K562 (cell line): Measurements from ENCODE around the gene F2RL1. TPM values are rescaled to one million over a fixed set of nuclear protein-coding genes. Genes with fewer than 3 reads are reported as not detected.

Experiments
- ATAC-seq: fragments of 200-7000 bp; cut with Tn5 transposase; 3 replicates; pipeline ENCODE4 v1.9.1; 2020; ENCODE audit warnings: moderate library complexity
- BruUV-seq: library from RNA; stranded (reverse); fragments of 400-500 nt; replicated peaks from 2 replicates; lab custom pipeline; 2021; lab: Mats Ljungman, UMichigan
- CTCF ChIA-PET: fragments of 300-600 bp; formaldehyde crosslinking; extraction: SDS; loops from one replicate; lab custom pipeline; 2021; ENCODE audit warnings: low intra/inter-chr PET ratio; lab: Yijun Ruan, JAX
- POLR2A ChIA-PET: fragments of 300-600, 350-650 bp; sonication (Branson Sonifier 250); formaldehyde crosslinking; extraction: SDS; loops from one replicate; lab custom pipeline; 2021; ENCODE audit warnings: antibody characterized with exemption, inconsistent platforms; lab: Yijun Ruan, JAX
- DNase-seq, 4 experiments: peaks; one replicate each; pipeline versions ENCODE4 v3.0.0 to v3.0.0-alpha.2; 2011 to 2018; ENCODE audit warnings: low spot score in 3 of 4, mixed read lengths in 3 of 4; ENCODE audit errors: extremely low read depth in 1 of 4
- FAIRE-seq: peaks from 2 replicates; lab custom pipeline; 2011; peaks lifted over from hg19 to GRCh38; lab: Jason Lieb, UNC
- H2AFZ ChIP-seq: 2 replicates; pipeline ENCODE4 v1.6.0; 2011; ENCODE audit warnings: low read depth, low read length, control low read depth, inconsistent platforms
- H3K27ac ChIP-seq: fragments of 200-600 bp; 3 replicates; pipeline ENCODE4 v1.8.0; 2011; ENCODE audit warnings: low read depth, mild to moderate bottlenecking, control low read depth, inconsistent platforms, low read length, moderate library complexity, mixed read lengths; ENCODE audit errors: extremely low read depth
- H3K27me3 ChIP-seq, 2 experiments: fragments of 300-600 bp in 1 of 2; 2 replicates in 1 of 2; 3 replicates in 1 of 2; pipeline versions ENCODE4 v1.6.0 to v1.8.0; 2011; ENCODE audit warnings: inconsistent platforms in 2 of 2, low read length in 2 of 2, mild to moderate bottlenecking in 1 of 2, mixed read lengths in 1 of 2, moderate library complexity in 1 of 2; ENCODE audit not compliant: control insufficient read depth in 2 of 2, insufficient read depth in 2 of 2
- H3K36me3 ChIP-seq: fragments of 300-600 bp; 3 replicates; pipeline ENCODE4 v1.8.0; 2011; ENCODE audit warnings: mild to moderate bottlenecking, low read length, inconsistent platforms; ENCODE audit not compliant: control insufficient read depth, insufficient read depth
- H3K4me1 ChIP-seq, 2 experiments: fragments of 200-600 bp in 1 of 2; replicated peaks in 1 of 2; 2 replicates in 1 of 2; 3 replicates in 1 of 2; pipeline versions ENCODE4 v1.5.1 to v1.8.0; 2011; ENCODE audit warnings: inconsistent platforms in 2 of 2, low read length in 2 of 2, mild to moderate bottlenecking in 1 of 2, mixed read lengths in 1 of 2, moderate library complexity in 1 of 2; ENCODE audit not compliant: control insufficient read depth in 2 of 2, insufficient read depth in 2 of 2
- H3K4me2 ChIP-seq: 2 replicates; pipeline ENCODE4 v1.6.1; 2011; ENCODE audit warnings: low read length, control low read depth, inconsistent platforms, mixed read lengths; ENCODE audit not compliant: insufficient read depth
- H3K4me3 ChIP-seq: fragments of 200-600 bp; sonication (generic), shearing (Covaris generic); 2 replicates; pipeline ENCODE4 v1.5.1; 2016; ENCODE audit warnings: control low read depth, inconsistent platforms
- H3K79me2 ChIP-seq: fragments of 200-600 bp; 3 replicates; pipeline ENCODE4 v1.8.0; 2011; ENCODE audit warnings: low read length, inconsistent platforms; ENCODE audit not compliant: control insufficient read depth, insufficient read depth
- H3K9ac ChIP-seq, 2 experiments: 2 replicates each; pipeline versions ENCODE4 v1.6.0 to v1.6.1; 2011; ENCODE audit warnings: low read depth in 2 of 2, low read length in 2 of 2, control low read depth in 1 of 2, inconsistent platforms in 1 of 2, mild to moderate bottlenecking in 1 of 2, mixed read lengths in 1 of 2; ENCODE audit not compliant: insufficient read depth in 1 of 2
- H3K9me1 ChIP-seq: one replicate; pipeline ENCODE4 v1.6.0; 2011; ENCODE audit warnings: inconsistent platforms, mild to moderate bottlenecking, low read length, moderate library complexity; ENCODE audit not compliant: control insufficient read depth, insufficient read depth
- H3K9me3 ChIP-seq: replicated peaks from 2 replicates; pipeline ENCODE4 v1.5.1; 2011; ENCODE audit warnings: low read depth, low read length, inconsistent platforms; ENCODE audit not compliant: control insufficient read depth, insufficient read depth
- H4K20me1 ChIP-seq: replicated peaks from 2 replicates; pipeline ENCODE4 v1.6.1; 2011; ENCODE audit warnings: low read length, inconsistent platforms, mixed read lengths; ENCODE audit not compliant: control insufficient read depth, insufficient read depth
- C11orf30 ChIP-seq: fragments of 450-650 bp; IDR thresholded peaks from 2 replicates; pipeline ENCODE4 v1.6.1; 2016; ENCODE audit warnings: low read depth, mild to moderate bottlenecking
- CHD4 ChIP-seq: fragments of 200-600 bp; sonication (generic); IDR thresholded peaks from 3 replicates; pipeline ENCODE4 v1.6.1; 2012; ENCODE audit warnings: low read depth, mild to moderate bottlenecking, mixed read lengths, low read length, inconsistent platforms; ENCODE audit not compliant: insufficient read depth, insufficient replicate concordance, poor library complexity, severe bottlenecking
- CREB5 ChIP-seq: fragments of 250-450 bp; sonication (Bioruptor Pico); IDR thresholded peaks from 2 replicates; pipeline ENCODE4 v1.5.0; 2020; ENCODE audit warnings: mild to moderate bottlenecking
- TAF7 ChIP-seq: fragments of 450-650 bp; IDR thresholded peaks from 2 replicates; pipeline ENCODE4 v1.6.1; 2016; ENCODE audit warnings: missing genetic modification characterization, missing compliant biosample characterization
- TSC22D4 ChIP-seq: fragments of 450-650 bp; IDR thresholded peaks from 2 replicates; pipeline ENCODE4 v1.6.1; 2016; ENCODE audit warnings: missing genetic modification characterization, missing biosample characterization, control low read depth
- ZNF764 ChIP-seq: fragments of 250-450 bp; sonication (Bioruptor Pico); IDR thresholded peaks from 2 replicates; pipeline ENCODE4 v1.4.0; 2020; ENCODE audit warnings: low read depth, mild to moderate bottlenecking, moderate library complexity
- WGBS: fragments of 100-300 bp; shearing (Covaris generic); methylation state at CpG from one replicate; pipeline ENCODE4 v1.1.6; 2016; ENCODE audit warnings: low coverage, mixed read lengths; ENCODE audit not compliant: insufficient coverage; ENCODE audit errors: missing lambda C conversion rate; 5-methylcytosine and 5-hydroxymethylcytosine counted together
- in situ Hi-C: fragments of 300-500 bp; cut with MboI; formaldehyde crosslinking; loops from 4 replicates; pipeline ENCODE4 v1.15.0; 2018; ENCODE audit warnings: inconsistent platforms, mixed read lengths
- intact Hi-C: fragments of 100-400 bp; cut with micrococcal nuclease; formaldehyde crosslinking; loops from 2 replicates; pipeline ENCODE4 v1.14.2; 2022
- polyA plus RNA-seq, 8 experiments: library from polyadenylated mRNA; depleted of rRNA in 4 of 8; stranded (reverse) in 5 of 8; unstranded in 3 of 8; fragments of >200 nt; fragmentation: Nextera tagmentation in 2 of 8; fragmentation: Illumina TruSeq in 1 of 8; extraction: Ambion mirVana in 2 of 8; extraction: Trizol in 1 of 8; gene quantifications; 2 replicates each; pipeline versions ENCODE4 v1.2.1 to v1.2.3, GENCODE V29; 2011 to 2014; ENCODE audit warnings: inconsistent platforms in 1 of 8, missing spikeins in 1 of 8
- total RNA-seq, 7 experiments: library from RNA; depleted of rRNA in 6 of 7; stranded (reverse); fragments of >200 nt in 6 of 7; fragmentation: Illumina TruSeq in 2 of 7; extraction: Trizol in 2 of 7; gene quantifications; 2 replicates each; pipeline versions ENCODE4 v1.2.1 to v1.2.3, GENCODE V29; 2011 to 2021; ENCODE audit warnings: low replicate concordance in 1 of 7

Gene F2RL1
- total and polyA plus RNA-seq, 9 of the 15 experiments (the other 6 are each of a cell fraction or from before 2014, with no cell fraction given): 0.03 to 0.50 (median 0.27) TPM; not detected in 6

GRCh38 chr5:76866503-76866902, 47.7 kb downstream of the F2RL1 start (continued):
- TF ChIP-seq CREB5 (CRISPR knock-in tag): no peak
- TF ChIP-seq, all 486 proteins: peak for 0

- H3K27me3 ChIP-seq: no peaks in the 10 kb centered on the region
- POLR2A ChIA-PET: no interaction called here
- CTCF ChIA-PET: interaction anchor here (3.4 kb wide), 1 partner anchor 149 kb away, joined by 29 read pairs; no protein-coding TSS in a partner anchor
- no peaks in the 10 kb centered on the region for H4K20me1 ChIP-seq
- H2AFZ ChIP-seq: no peak overlapping the region
- no peak for DNase-seq
- no peaks in the 10 kb centered on the region for H3K9me3 ChIP-seq
- H3K27ac ChIP-seq: no peak overlapping the region
- H3K9me1 ChIP-seq: no peaks in the 10 kb centered on the region
- H3K4me3 ChIP-seq: no peak overlapping the region
- in situ Hi-C loops (loop anchor here (5.0 kb wide), 1 partner anchor 150 kb away; no protein-coding TSS in a partner anchor), intact Hi-C loops (loop anchor here (5.0 kb wide), 1 partner anchor 625 kb away; the partner anchor contains the start of gene WDR41)
- H3K4me2 ChIP-seq: no peak overlapping the region
- no peak for FAIRE-seq
- no peak for TF ChIP-seq TAF7
- TF ChIP-seq TSC22D4 (tag): no peak
- TF ChIP-seq C11orf30: no peak
- TF ChIP-seq ZNF764 (CRISPR knock-in tag): no peak
- no peak for TF ChIP-seq CHD4
- TF ChIP-seq, all 486 proteins: peak for 0
- Histone ChIP-seq H3K9ac (no peak overlapping the region), H3K36me3 (no peaks in the 10 kb centered on the region), H3K4me1 (no peaks in the 10 kb centered on the region), H3K79me2 (no peaks in the 10 kb centered on the region)
- ATAC-seq: no peak; the same call in 2 of the 3 replicates
- WGBS: 16% methylated on average over 4 of the region's 4 CpGs
- no TSS peak for BruUV-seq
Observed at GRCh38 chr5:76867038-76867437, 48.2 kb downstream of the F2RL1 start.
